ENCODE measurements around the gene TGFBR3.

The TGFBR3 gene

DNA sequence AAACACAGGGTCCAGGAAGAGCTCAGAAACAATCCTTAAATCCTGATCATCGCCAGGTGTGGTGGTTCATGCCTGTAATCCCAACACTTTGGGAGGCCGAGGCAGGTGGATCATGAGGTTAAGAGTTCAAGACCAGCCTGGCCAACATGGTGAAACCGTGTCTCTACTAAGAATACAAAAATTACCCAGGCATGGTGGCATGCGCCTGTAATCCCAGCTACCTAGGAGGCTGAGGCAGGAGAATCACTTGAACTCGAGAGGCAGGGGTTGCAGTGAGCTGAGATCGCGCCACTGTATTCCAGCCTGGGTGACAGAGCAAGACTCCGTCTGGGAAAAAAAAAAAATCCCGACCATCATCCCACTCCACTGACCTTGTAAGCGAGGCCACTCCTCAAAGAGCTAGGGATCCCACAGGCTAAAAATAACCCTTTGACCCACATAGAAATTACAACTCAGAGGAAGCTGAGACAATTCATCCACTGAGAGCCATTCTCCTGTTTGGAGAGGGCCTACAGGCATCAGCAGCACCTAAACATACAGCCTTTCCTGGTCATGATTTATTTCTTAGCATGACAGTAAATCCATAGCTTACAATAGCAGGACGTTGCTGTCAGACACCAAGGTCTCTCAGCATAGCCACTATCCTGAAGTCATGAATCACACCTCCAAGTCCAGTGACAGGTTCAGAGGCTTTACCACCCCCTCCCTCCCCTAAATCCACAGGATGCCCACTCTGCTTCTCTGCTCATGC lies 66.7 kb downstream of the TGFBR3 start:
- DNase-seq = peak; percentile 51

DNA sequence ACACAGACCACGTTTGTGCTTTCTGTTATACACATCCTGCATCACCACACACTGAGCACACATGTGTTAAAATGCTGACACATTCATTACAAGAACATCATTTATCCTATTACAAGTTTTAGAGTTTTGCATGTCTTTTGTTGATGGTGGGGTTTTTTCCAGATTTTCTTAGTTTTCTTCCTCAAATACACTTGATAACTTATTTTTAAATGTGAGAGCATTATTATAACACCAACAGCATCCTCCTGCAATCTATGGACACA lies 67.3 kb downstream of the TGFBR3 start:
- DNase-seq = no peak

DNA sequence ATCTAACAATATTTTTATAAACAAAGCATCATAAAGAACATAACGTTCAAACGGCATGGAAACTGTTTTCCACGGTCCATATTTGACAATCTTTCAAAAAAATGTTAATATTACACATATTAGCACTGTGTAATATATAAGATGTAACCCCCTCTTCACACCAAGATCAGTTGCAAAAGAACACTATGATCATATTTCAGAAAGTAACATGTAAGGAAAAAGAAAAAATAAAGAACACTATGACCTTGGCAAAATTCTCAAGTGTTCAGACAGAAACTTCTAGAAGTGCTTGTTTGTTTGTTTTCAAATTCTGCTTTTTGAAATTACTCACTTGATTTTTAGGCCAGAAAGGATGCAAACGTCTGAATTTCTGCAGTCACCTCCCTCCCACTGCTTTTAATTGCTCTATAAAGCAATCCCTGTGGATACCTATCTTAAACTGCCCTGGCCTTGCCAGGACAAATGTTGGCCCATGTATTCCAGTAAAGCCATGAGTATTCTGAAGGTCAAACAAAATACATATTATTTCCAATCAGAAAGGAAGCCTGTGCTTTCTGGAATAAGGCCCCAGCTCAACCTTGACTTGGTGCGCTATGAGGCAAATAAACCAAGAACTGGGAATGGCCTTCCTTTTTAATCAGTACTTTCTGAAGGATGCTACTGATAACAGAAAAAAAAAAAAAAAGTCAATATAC lies 68.6 kb downstream of the TGFBR3 start:
- DNase-seq = no peak

DNA sequence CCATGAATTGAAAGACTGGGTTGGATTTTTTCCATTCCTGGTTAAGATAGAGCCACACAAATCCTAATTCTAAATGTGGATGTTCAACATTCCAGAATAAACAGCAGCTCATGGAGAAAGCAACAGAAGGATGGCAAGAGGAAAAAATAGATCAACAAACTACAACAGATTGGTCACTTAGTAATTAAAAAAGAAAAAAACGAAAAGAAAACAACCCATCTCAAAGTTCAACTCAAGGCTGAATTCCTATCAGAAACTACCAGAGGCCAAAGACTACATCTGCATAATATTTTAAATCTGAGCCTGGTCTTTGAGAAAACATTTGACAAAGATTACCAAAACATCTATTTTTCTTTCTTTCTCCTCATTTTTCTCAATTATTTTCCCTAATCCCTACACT lies 69.9 kb downstream of the TGFBR3 start:
- no peak for DNase-seq

DNA sequence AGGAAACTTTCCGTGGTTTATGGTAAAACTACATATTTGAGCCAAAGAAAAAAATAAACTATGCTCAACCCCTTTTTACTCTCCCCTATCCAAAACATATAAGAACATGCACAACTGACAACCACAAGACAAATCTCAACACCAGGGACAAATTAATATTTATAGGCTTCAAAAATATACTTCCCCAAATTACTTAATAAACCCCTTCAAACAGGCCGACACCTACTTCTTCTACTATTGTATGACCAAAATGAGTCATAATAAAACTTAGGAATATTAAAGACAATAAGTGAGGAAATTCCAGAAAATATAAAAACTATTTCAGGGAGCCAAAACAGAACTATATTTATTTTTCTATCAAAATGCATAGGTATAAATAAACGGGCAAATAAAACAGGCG lies 71.5 kb downstream of the TGFBR3 start:
- DNase-seq = no peak

DNA sequence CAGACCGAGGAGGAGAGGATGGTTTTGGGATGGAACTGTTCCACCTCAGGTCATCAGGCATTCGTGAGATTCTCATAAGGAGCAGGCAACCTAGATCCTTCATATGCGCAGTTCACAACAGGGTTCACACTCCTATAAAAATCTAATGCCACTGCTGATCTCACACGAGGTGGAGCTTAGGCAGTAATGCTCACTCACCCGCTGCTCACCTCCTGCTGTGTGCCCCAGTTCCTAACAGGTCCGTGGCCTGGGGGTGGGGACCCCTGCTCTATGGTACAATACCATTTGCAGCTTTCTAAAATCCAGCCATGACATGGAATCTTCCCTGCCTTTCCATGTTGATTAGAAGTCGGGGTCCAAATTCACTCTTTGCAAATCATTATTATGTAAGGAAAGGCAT lies 72.1 kb downstream of the TGFBR3 start:
- no peak for DNase-seq

DNA sequence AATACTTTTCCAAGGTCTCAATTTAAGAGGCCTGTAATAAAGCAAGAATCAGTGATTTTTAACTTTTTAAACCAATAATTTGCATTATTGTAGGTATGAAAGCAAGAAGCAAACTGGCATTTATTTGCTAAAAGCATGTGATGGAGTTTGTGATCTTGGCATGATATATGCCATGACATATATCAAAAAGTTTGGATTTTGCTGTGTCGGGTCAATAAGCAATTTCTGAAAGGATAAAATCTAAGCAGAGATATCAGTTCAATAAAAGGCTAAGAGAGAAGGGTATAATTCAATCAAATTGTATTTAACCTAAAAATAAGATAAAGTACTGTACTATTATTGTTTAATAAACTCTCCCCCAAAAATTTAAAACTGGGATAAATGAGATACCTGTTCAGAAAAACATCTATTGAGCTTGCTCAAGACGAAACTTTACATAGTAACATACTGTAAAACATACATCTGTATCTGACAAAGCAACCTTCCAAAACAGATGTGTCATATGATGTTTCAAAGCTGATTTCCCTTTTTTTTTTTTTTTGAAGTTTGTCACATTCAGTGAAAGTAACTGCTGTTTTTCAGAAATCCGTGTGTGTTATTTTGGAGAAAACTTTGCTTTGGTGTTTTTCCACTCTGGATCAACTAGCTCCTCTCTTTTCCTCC lies 74.5 kb downstream of the TGFBR3 start:
- no peak for DNase-seq

DNA sequence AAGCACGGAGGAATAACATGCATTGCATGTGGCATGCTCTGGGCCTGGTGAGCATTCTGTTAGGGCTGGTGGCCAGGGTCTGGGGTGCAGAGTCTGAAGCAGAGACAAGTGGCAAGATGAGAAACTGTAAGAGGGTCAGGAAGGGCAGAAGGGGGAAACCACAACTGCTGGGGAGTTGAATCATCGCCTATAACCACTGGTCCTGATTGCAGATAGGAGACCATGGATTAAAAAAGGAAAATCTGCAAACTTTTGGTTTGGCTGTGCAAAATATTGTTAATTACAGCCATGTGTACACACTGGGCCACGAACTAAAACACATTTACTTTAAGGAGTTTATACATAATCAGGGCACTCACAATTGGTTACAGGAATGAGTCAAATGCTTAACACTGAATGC lies 76.6 kb downstream of the TGFBR3 start:
- DNase-seq = no peak

DNA sequence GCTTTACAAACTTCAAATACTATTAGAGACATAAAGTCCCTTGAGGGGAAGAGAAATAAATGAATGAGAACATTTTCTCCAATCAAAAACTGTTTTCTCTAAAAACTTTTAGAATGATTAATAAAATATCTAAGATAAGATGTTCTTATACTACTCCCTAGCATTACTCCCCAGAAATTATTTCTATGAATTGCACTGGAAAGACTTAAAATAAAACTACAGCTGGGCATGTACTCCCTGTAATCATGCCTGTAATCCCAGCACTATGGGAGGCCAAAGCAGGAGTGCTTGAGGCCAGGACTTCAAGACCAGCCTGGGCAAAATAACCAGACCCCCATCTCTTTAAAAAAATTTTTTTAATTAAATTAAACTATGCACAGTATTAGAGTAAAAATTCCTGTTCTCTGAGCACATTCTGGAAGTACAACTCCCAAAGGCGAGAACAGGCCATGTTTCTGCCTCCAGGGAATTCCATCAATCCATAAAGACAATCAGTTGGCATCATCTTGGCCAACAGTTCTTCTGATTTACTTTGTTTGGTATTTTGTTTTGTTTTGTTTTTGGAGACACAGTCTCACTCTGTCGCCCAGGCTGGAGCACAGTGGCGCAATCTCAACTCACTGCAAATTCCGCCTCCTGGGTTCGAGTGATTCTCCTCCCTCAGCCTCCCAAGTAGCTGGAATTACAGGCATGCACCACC lies 77.9 kb downstream of the TGFBR3 start:
- no peak for DNase-seq

DNA sequence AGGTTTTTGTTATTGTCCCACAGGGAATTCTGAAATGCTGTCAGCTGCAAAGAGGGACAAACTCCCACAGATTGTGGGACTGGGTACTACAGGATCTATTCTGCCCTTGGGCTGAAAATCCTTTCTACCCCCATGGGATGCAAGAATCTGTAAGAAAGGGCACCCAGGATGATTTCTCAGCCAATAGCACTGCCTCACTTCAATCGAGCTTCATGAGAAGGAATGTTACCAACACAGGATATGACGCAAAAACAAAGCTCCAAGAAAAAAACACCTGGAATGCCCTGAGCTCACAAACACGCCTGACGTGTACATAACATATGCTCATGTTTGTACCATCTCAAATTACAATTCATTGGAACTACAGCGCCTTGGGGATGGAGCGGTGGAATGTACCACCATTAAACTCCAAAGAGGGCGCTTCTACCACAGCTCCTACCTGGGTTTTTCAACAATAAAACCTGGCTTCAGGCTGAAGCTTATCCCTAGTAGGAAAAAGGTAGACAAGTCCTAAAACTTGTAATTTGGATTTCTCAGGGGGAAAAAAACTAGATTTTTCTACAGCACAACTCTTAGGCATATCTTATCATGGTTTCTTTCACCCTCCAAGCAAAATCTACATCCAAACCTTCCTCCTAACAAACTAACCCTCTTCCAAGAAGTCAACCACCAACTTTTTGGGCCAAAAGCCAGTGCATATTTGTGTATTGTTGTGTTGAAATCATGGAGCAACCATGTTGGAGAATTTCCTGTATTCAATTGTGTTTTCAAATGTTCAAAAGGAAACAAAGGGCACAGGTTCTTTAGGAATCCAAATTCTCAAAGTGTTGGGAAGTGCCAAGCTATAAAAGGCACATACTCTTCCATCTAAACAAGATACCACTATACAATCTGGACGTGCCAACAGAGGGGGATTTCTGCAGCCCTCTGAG lies 78.9 kb downstream of the TGFBR3 start:
- DNase-seq = peak; percentile 71

DNA sequence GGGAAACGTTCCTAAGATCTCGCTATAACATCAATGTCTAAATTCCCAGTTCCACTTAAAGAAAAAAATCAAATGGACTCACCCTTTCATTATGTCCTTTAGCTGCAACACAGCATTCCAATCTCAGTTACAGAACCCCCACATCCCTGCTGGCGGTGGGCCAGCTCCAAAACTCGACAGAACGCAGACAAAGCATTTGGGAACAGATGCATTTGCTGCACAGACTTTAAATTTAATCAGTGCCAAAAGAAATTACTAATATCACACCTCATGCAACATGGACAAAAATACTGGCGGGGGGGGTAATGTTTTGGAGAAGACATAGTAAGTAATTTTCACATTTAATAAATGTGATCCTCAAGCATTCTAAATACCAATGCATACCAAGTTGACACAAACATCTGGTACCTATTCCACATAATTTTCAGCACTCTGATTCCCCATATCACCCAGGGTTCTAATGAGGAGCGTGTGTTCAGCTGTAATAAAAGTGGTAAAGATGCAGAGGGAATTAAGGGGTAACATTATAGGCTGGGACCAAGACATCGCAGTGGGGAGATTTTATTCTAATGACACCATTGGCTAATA lies 79.7 kb downstream of the TGFBR3 start:
- DNase-seq = no peak

DNA sequence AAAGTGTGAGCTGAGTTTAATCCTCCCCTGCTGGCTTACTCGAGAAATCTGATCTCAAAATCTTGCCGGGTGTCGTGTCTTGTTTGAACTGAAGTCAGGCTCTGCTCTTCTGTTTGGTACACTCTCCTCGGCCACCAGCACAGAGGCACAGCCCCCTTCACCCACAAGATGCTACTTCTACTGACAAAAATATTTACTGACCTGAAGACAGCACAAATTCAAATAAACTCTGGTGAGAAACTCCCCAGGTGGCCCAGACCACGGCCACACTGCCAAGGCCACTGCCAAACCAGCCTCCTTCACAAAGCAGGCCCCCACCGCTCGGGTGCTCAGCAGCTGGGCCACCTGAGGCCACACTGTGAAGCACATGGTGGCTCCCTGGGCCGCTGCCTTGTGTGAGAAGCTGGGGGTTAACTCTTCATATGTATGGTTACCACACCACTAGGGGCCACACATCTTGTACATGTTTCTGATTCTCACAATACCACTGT lies 80.6 kb downstream of the TGFBR3 start:
- DNase-seq = no peak

DNA sequence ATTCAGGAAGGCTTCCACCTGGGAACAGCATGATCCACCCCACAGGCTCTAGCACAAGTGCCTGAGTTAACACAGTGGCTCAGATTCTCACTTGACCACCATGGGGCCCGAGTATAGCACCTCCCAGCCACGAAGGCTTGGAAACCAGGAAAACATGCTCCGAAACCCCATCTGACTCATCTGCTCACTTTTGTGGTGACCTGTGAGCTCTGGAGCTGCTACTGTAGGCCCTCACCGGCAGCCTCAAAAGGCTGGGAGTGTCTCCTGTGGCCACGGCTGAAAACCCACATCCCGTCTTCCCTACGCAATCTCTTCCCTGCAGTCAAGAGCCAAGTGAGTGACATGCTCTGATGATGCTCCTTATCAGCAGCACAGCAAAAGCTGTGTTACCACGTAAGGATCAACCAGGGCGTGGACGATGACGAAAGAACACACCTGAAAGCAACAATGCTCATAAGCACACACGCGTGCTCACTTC lies 81.4 kb downstream of the TGFBR3 start:
- DNase-seq = no peak

DNA sequence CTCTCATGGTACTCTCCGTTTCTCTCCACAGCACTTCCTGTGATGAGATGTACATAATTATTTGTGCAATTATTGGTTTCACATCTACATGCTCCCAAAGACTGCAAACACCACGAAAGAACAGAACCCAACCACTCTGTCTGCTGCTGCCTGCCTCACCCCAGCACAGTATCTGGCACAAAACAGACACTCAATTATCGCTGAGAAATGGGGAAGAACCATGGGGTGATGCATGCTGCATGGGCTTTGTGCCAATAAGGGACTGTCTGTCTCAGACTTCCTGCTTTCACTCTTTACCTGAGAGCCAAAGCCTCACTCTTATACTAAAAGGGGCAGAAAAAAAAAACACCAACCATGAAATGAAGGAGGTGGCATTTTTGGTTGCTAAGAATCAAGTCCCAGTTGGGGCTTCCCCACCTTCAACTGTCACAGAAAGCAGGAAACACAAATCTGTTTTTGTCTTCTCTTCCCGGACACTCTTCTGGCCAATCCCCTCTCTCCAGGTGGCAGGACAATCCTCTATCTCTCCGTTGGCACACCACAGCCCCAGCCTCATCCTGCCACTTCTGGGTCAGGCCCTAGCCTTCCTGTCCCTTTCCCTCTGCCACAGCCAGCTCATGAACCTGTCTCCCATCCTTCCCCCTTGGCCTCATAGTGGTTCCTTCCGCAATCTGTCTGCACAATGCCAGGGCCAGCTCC lies 82.0 kb downstream of the TGFBR3 start:
- no peak for DNase-seq

DNA sequence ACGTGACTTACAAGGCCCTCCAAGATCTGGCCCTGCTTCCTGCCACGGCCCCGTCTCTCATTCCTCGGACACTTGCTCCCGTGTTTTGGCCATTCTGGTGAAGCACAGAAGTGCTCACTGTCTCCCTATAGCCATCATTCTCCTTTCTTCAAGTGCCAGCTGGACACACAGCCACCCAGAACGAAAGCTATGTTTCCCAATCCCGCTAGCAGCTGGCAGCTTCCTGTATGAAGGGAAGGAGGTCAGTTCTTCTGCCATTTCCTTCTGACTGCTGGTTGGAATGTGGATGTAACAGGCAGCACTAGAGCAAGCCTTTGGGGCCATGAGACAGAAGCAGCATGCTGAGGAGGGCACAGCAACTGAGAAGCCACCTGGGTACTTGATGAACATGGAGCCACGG lies 82.8 kb downstream of the TGFBR3 start:
- peak; percentile 37 for DNase-seq

DNA sequence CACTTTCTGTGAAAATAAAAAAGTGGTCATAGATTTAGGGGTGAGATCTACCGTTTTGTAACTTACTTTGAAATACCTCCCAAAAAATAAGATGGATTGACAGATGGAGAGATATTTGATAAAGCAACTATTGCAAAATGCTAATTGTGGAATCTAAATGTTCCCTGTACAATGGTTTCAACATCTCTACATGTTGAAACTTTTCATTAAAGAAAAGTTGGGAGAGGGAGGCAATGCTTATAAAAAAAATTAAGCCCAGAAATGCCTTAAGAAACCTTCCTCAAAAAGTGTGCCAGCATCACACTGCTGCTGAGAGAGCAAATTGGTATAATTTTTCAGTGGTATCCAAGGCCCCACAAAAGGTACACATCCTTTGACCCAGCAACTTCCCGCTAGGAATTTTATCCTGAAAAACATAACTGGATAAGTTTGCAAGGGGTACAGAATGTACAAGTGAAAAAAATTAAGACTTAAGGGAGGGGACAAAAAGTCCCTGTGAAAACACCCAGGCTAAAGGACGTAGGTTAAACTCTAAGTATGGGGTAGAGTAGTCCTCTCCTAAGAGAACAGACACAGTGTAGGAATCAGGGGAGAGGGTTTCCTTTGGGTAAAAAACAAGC lies 84.3 kb downstream of the TGFBR3 start:
- no peak for DNase-seq

DNA sequence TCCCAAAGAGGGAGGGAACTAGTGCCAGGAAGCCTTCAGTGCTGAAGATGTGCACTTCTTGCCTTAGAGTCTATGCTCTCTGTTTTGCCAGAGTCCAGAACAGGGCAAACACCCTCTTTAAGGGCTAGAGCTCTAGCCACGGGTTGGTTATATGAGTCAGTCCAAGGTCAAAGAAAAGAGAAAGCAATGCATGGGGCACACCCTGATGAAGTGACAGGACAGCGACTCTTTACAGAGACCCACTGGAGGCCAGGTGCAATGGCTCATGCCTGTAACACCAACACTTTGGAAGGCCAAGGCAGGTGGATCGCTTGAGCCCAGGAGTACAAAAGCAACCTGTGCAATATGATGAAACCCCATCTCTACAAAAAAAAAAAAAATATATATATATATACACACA lies 86.1 kb downstream of the TGFBR3 start:
- no peak for DNase-seq

DNA sequence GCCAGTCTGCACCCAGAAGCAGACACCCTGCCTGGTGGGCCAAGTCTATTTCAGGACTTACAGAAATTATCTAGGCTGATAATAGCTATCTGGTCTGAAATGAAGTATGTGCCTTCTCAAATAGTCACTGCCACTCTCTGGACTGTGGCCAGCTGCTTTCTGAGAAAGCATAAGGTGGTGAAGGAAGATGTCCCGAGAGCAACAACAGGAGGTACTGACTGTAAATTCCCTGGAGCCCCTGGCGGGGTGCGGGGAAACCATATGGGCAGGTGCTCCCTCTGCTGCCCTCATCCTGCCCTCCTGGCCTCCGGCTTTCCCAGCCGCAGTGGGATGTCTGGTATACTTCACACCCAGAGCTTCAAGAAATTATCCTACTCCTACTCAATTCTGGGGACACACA lies 86.8 kb downstream of the TGFBR3 start:
- DNase-seq = no peak

DNA sequence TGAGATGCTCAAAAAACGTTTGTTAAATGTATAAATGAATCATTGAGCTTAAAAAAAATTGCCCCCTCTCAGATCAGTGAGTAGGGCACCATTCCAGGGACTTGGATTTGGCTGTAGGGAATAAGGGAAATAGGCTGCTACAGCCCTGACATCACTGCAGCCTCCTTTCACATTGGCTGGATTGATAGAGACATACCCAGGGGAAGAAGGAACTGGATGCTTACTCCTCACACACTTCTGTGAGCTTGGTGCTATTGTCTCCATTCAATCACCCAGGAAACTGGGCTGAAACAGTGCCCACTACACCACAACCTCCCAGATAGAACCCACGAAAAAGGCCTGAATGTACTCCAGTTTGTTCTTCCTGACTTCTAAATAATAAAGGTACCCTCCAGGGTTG lies 87.2 kb downstream of the TGFBR3 start:
- DNase-seq = no peak

DNA sequence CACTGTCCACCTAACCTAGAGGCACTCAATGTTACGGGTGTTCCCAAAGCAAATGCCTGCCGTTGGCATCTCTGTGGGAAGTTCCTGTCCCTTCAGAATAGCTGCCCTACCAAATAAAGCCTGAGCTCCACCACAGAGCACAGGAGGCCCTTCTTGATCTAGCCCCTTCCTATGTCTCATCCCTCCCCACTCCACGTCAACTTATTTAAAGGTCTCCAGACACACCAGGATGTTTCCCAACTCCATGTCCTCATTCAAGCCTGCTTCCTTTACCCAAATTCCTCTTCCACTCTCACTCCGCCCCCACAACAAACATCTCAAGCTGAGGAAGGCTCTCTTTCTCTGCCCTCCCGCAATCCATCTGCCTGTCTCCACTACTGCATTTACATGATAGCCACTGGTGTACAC lies 87.7 kb downstream of the TGFBR3 start:
- no peak for DNase-seq

DNA sequence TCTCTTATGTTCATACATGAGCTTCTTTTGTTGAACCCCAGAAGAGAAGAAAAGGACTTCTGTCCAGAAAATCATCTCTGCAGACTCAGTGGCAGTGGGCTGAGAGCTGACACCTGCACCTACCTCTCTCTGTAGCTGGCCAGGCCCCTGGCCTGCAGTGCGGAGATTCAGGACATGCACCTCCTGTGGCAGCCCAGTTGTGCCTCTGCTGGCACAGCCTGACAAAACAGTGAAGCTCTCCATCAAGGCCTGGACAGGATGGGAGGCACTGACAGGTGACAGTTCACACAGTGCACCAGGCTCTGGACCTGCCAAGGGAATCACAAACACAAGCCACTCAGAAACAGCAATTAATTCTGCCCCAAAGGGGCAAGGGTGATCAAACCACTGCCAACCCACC lies 88.8 kb downstream of the TGFBR3 start:
- DNase-seq = no peak

Data from NCI-H510A treated with DMSO at 0.1 percent for 48 hours (cell line).